Fibroblast of mammary gland (primary cell): ENCODE data around the gene ENC1.
A peak's percentile ranks its signal among the peaks of the same experiment; 100 is the strongest.

Experiments used
- DNase-seq: peaks from one replicate; pipeline ENCODE4 v3.0.0-alpha.2; 2010; ENCODE audit warnings: low read depth
- H3K4me3 ChIP-seq: 2 replicates; pipeline ENCODE4 v1.5.1; 2011; ENCODE audit warnings: low read depth, mild to moderate bottlenecking, low read length, moderate library complexity; ENCODE audit not compliant: control insufficient read depth
- CTCF ChIP-seq: conservative IDR thresholded peaks from 2 replicates; pipeline ENCODE4 v1.5.1; 2011; ENCODE audit warnings: low read depth, low read length, inconsistent platforms; ENCODE audit not compliant: control insufficient read depth, insufficient read depth

ENC1 gene

GRCh38 chr5:74638544-74638969 lies 2.0 kb downstream of the ENC1 start:
- H3K4me3 ChIP-seq, result peak overlapping the region; percentile 75
- no peak for DNase-seq
- TF ChIP-seq CTCF, result no peak

- DNase-seq, result no peak
- no peak for TF ChIP-seq CTCF
These were observed 4.0 kb downstream of the ENC1 start for GRCh38 chr5:74636552-74636951.

GRCh38 chr5:74636149-74636548 lies 4.4 kb downstream of the ENC1 start:
- no peak overlapping the region for H3K4me3 ChIP-seq
- no peak for DNase-seq
- no peak for TF ChIP-seq CTCF

More at GRCh38 chr5:74636552-74636951, 4.0 kb downstream of the ENC1 start:
- no peak overlapping the region for H3K4me3 ChIP-seq

GRCh38 chr5:74634611-74635286 lies 5.8 kb downstream of the ENC1 start:
- no peak for DNase-seq
- H3K4me3 ChIP-seq, result no peak overlapping the region
- TF ChIP-seq CTCF, result no peak

- DNase-seq, result no peak
- no peak overlapping the region for H3K4me3 ChIP-seq
- TF ChIP-seq CTCF, result no peak
These were observed 6.8 kb downstream of the ENC1 start for GRCh38 chr5:74633695-74634094.

- DNase-seq, result peak; percentile 81
- TF ChIP-seq CTCF, result no peak
- no peak overlapping the region for H3K4me3 ChIP-seq
These were observed 7.6 kb downstream of the ENC1 start for GRCh38 chr5:74632947-74633356.
